ENCODE measurements around the gene VN1R4.
"Not testable (repeated sequence)": the region's sequence is repeated elsewhere in the genome, so short reads cannot be mapped to it uniquely, and the experiment has no call there.

DNA sequence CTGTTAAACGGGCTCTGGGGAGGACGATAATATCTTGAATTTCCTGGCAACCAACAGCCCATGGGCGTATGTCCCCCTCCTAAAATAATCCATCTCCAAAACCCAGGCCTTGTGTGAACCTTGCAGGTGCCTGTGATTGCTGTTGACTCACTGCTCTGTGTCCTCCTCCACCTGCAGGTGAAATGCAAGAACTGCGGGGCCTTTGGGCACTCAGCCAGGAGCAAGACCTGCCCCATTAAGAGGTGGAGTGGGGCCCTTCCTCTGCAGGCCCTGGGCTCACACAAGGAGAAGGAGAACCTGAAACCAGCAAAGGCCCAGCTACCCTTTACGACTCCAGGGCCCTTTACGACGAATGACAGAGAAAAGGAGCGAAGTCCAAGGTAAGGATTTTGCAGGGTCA, 14.4 kb upstream of the VN1R4 start:
- TF ChIP-seq, protein P1, sequence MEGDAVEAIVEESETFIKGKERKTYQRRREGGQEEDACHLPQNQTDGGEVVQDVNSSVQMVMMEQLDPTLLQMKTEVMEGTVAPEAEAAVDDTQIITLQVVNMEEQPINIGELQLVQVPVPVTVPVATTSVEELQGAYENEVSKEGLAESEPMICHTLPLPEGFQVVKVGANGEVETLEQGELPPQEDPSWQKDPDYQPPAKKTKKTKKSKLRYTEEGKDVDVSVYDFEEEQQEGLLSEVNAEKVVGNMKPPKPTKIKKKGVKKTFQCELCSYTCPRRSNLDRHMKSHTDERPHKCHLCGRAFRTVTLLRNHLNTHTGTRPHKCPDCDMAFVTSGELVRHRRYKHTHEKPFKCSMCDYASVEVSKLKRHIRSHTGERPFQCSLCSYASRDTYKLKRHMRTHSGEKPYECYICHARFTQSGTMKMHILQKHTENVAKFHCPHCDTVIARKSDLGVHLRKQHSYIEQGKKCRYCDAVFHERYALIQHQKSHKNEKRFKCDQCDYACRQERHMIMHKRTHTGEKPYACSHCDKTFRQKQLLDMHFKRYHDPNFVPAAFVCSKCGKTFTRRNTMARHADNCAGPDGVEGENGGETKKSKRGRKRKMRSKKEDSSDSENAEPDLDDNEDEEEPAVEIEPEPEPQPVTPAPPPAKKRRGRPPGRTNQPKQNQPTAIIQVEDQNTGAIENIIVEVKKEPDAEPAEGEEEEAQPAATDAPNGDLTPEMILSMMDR (IDR thresholded peaks at IDR 0.05; ENCODE audit: low read depth, low read length): not testable (repeated sequence)
- not testable (repeated sequence) for TF ChIP-seq EZH2phosphoT487 (IDR thresholded peaks at IDR 0.05; ENCODE audit: low read depth)
